HG03095 (cell line): ENCODE data around the gene SLC2A1.

Experiments
- ATAC-seq: cut with Tn5 transposase; IDR thresholded peaks from one replicate; pipeline ENCODE4 v1.9.1; 2021; ENCODE audit warnings: moderate library complexity; ENCODE audit not compliant: unreplicated experiment

SLC2A1 gene

DNA sequence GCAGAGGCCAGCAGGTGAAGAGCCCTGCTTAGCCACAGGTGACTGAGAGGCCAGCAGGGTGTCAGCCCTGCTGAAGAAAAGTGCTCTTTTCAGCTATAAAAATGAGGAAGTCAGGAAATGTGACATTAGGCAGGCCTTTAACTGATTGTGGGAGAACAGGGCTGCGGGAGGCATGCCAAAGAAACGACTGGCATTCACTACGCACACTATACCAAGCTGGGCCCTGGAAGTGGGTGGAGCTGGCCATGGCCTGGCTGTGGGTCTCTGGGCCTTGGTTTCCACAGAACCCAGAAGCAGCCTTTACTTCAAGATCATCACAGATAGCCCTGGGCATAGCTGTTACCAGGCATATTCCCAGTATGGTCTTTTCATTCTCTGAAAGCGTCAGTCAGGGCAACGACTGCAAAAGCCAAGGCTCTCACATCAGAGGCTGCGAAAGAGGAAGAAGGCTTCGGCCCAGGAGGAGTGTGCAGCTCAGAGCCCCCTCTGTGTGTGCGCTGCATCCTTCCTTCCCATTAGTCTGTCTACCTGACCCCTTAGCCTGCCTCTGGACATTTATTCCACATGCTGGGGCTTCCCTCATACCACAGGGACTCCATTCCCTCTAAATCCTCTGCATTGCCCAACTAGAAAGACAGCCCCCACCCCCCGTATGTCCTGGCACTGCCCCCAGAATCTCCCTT is 14.3 kb downstream of the SLC2A1 start:
- no peak for ATAC-seq

DNA sequence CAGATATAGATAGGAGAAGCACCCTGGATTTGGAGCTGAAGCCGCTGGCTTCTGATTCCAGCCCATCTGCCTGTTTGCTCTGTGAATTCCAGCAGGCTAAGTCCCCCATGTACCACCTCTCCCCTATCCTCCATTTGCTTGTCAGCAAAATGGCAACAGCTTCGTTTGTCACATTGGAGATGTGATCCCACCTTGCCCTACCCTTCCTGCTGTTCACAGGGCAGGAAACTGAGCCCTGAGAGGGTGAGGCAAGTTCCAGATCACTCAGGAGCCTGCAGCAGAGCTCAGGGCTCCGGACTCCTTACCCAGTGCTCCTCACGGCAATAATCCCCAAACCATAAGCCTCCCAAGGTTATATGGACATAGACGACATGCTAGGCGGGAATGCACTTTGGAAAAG is 14.9 kb downstream of the SLC2A1 start:
- ATAC-seq = no peak

DNA sequence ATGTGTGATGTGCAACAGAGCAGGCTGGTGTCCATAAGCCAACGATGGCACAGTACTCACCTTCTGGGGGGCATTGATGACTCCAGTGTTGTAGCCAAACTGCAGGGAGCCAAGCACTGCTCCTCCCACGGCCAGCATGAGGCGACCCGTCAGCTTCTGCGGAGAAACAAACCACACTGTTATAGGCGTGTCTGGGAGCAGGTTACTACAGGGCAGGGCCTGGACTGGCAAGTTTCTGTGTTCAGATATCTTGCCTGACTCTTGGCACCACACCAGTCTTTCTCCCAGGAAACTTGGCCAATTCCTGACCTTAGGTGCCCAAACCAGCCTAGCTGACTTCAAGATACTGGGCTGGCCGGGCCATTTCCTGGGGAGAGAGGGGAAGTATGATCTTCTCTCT is 15.5 kb downstream of the SLC2A1 start:
- ATAC-seq = no peak

DNA sequence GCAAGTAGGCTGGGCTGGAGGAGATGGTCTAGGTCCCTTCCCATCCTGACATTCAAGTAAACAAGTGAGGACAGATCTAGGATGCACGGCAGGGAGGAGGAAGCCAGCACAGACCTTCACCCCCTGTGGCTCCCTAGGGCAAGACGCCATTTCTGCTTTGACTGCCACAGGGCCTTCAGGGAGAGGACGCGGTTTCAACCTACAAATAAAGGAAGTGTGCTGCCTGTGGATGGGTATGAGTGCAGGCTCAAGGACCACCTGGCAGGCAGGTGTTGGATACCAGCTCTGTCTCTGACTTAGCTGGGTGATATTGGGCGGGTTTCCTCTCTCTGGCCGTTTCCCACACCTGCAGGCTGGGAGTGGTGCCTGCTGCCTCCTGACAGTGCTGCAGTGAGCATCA is 16.2 kb downstream of the SLC2A1 start:
- ATAC-seq = no peak

DNA sequence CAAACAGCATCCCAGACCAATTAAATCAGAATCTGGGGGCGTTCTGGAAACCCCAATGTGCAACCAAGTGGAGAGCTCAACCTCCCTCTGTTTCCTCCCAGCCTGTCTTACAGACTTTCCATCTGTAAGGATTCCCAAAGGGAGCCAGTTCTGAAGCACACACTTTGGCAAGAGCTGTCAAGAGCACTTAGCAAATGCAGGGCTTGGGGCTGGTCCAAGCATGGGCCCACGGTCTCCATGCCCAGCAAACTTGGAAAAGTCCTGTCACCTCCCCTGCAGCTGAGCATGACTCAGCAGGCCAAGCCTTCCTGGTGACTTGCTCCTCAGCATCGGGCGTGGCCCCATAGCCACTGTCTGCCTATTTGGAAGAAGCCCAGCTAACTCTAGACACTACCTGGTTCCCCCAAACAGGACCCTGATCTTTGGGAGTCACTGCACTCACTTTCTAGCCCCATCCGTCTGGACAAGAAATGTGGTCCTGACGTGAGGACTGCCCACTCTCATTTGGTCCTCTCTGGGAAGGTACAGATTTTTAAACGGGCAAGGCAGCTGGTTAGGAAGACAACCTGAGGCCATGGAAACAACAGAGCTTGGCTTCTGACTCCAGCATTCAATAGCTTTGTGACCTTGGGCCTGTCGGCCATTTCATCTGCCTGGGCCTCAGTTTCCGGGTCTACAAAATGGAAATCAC is 16.9 kb downstream of the SLC2A1 start:
- ATAC-seq = no peak

DNA sequence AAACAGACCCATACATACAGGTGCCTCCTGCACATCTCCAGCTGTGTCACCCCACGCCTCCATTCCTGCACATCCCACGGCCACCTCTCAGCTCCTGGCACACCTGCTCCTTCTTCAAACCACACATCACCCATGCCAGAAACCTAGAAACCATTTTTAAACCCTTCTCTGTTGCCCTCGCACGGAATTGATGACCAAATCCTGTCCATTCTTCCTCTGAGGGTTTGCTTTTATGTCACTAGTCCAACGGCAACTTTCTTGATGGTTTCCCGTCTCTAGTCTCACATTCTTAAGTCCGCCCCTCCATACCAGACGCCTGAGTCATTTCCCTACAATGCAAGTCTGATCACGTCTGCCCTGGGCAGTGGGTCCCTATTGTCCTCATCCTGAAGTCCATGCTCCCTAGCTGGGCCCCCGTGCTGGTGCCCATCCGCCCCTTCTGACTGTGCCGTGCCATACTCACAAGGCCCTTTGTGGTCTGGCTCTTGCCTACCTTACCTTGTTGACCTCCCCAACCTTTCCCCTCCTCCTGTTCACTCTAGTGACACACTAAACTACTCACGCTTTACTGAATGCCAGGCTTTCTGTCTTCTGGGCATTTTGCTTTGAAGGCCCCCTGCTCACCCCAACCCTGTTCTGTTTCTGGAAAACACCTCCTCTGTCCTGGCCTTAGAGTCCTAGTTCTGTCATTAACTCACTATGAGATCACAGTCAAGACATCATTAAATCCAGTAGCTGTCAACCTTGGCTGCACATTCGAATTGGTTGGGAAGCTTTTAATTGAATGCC is 17.6 kb downstream of the SLC2A1 start:
- ATAC-seq = no peak

DNA sequence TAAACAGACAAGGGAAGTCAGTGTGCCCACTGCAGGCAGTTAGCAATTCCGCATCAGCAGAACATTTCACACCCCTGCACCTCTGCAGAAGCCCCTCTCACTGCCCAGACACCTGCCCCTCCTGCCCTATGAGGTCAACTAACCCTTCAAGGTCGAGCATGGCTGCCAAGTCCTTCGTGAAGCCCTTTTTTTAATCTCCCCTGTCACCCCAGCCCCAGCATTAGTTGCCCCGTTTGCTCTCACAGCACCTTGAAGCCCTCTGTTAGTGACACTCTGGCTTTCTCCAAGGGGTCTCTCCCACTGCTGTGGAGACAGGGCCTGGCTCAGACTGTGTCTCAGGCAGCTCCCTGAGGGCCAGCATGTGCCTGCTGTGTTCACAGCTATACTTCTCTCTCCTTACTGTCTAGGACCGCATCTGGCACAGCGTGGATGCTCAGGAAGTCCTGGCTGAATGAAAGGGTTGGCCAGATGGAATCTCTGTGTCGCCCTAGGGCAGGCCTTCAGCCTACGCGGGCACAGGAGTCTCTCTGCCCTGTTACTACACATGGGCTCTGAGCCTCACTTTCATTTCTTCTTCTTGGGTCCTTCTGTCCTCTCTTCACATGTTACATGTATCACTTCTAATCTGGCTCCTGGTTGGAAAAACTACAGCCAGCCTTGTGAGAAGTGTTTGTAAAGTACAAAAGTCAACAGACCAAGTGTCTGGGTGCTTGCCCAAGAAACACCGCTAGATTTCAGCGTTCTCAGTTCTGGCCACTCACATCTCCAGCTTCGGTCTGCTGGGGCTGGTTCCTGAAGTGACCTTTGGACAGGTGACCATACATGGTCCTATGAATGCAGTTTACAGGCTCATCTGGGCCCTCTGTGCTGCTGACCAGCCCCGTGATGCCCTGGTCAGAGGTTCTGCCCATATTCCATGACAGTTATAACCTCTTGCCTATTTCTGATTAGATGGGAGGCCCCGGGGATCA is 19.7 kb downstream of the SLC2A1 start:
- no peak for ATAC-seq

DNA sequence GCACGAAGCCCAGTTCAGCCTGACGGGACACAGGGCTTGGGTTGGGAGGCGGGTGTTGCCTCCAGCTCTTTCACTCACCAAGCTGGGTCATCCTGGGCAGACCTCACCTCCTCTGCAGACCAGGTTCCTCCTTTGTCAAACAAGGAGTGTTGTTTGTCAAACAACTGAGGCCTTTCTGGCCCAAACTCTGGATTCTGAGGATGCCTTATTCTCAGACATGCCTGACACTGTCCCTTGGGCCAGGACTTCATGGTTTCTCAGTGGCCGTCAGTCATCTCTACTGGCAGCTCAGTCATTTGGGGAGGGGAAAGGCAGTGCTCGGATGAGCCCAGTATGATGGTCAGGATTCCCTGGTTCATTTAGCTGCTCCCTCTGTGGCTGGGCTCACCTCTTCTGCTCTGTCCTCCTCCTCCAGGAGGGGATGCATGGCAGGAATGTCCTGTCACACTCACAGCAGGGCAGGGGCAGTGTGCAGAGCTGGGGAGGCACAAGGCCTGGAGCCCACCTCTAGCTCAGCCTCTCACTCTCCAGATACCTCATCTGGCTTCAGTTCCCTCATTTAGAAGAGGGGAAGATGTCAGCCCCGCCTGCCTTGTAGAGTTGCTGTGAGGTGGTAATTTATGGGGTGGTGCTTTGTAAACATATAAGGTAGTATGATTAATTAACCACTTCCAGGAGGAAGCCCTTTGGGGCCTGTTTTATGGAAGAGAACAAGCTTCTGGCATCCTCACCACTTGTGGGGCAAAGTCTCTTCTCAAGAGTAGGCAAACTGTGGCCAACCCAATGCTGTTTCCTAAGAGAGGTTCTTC is 20.6 kb downstream of the SLC2A1 start:
- no peak for ATAC-seq

DNA sequence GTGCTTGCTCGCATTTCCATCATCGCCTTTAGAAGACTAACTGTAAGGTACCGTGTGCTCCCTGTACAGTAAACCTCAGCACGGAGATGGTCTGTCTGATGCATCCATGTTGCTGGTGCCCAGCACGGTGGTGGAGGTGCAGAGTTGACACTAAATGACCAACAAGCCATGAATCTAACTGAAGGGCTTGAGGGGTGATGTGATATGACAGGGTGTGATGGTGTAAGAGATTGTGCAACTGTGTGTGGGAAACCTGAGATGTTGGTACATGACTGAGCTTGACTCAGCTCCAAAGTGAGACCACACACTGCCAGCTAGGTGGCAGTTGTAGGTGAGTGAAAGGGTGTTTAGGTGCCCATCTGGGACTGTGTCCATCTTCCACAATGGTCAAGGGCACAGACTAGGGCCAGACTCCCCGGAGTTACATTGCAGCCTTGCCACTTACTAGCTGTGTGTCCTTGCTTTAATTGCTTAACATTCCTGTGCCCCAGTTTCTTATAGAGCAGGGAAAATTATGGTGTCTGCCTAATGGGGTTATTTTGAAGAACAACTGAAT is 21.4 kb downstream of the SLC2A1 start:
- no peak for ATAC-seq

DNA sequence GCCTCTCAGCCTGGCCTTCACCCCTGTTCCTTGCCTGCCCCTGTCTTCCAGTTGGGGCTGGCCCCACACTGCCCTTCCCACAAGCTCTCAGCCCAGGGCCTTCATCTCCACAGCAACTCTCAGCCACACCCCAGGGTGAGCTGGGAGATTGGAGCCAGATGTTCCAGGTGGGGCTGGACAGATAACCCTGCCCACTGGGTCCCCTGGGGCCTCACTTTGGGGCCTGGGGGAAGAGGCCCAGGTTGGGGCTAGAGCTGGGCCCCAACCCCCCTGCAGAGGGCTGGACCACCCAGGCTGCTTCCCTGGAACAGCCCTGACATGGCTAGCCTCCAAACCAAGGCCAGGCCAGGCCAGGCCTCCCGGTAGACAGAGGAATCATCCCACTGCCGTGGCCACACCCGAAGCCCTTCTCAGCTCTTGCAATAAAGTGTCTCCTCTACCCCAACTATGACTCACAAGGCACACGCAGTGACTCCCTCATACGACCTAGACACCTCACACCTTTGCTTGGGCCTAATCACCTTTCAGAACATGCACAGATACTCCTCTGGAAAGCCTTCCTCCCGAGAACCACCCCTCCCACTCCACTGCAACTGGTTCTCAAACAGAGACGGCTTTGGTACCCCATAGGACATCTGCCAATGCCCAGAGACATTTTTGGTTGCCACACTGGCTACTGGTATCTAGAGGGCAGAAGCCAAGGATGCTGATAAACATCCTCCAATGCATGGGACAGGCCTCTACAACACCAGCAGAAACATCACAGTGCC is 22.2 kb downstream of the SLC2A1 start:
- ATAC-seq = no peak

DNA sequence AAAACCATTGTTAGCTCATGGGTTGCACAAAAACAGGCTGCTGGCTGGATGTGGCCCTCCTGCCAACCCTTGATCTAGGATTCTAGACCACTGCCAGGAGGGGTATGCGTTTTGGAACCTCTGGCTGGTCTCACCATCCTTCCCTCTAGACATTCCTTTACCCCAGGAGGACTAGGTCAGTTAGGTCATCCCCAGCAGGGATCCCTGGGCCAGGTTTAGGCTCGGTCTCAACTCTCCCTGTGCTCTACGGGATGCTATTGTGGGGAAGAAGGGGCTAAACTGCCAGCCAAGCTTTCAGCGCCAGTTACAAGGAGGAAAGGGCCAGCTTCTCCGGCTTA is 22.7 kb downstream of the SLC2A1 start:
- no peak for ATAC-seq

DNA sequence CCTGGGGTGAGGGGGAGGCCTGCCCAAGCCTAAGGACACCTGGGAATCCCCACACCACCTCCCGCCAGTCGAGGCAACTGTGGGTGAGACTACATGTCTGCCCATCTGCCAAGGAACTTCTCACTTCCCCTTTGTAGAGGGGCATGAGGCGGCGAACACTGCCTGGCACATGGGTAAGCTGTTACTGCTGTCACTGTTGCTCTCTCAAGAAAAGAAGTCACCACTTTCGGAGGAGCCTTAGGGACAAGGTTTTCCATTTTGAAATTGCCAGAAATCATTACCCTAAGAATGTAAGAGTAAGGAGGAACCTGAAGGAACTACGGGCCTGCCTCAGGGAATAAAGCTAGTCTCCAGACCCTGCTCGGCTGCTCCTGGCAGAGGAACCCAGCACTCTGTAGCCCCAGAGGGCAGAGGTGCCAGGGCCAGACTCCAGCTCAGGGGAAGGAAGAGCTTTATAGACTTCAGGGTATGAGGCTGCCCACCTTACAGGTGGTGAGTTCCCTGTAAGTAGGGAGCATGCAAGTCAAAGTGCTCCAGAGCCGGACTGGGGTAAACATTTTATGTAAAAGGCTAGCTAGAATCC is 23.3 kb downstream of the SLC2A1 start:
- ATAC-seq = no peak

DNA sequence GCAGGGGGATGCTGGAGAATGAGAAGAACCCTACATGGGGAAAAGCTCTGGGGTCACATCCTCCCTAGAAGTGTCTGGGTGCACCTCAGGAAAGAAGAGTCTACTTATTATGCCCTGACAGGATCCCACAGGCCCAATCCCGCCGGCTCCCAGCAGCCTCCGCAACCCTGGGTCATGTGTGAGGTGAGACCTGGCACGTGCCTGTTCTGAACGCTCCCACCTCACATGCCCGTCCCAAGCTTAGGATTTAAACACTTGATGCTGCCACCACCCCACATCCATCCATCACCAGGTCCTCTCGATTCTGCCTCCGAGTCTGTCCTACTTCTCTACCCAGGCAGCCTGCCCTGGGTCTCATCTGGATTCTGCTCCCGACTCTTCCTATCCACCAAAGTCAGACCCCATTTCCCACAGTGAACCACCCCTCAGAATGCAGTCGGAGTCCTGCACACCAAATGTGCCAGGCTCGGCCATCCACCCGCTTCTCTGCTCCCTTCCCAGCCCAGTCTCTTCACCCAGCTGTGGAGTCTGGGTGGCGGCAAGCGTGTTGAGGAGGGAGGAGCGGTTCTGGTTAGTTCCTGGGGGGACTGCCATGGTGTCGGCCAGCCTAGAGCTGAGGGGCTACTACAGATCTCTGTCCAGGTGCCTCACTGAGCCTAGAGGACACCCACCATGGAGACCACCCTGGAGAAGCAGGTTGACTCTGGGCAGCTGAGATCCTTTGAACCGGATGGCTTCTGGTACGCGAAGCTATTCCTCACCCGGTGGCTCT is 23.9 kb downstream of the SLC2A1 start:
- no peak for ATAC-seq

DNA sequence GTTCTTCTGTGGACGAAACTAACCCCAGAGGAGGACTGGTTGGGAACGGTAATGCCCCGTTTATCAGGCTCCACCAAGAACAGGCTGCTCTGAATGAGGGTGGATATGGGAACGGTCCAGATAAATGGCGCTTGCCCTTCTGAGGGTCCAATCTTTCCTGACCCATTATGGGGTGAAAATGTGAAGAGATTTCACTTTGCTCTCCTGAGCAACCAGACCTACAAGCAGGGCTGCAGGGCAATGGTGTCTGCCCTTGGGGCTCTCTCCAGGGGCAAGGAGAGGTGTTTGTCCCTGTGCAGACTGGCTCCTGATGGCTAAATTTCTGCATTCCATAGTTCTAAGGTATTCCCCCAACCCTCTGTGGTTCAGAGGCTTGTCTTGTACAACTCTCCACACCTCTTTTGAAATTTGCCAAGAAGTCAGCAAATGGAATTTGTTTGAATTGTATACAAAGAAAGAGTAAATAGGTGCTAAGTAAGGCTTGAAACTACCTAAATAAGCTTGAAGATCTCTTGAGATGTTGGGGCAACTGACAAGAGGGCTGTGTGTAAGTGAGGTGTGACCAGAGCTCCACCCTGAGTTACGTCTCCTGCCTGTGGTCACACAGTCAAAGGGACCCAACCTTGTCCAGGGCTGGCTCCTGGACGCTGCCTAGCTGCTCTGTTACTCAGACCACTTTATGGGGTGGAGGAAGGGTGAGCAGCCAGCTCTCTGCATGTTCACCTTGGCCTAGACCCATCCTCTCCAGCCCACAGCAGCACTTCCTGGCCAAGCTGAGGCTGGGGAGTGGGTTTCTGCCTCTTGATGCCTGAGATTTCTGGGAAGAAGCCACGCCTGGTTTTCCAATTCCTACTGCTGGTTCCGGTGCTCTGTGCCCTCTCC is 24.8 kb downstream of the SLC2A1 start:
- no peak for ATAC-seq

DNA sequence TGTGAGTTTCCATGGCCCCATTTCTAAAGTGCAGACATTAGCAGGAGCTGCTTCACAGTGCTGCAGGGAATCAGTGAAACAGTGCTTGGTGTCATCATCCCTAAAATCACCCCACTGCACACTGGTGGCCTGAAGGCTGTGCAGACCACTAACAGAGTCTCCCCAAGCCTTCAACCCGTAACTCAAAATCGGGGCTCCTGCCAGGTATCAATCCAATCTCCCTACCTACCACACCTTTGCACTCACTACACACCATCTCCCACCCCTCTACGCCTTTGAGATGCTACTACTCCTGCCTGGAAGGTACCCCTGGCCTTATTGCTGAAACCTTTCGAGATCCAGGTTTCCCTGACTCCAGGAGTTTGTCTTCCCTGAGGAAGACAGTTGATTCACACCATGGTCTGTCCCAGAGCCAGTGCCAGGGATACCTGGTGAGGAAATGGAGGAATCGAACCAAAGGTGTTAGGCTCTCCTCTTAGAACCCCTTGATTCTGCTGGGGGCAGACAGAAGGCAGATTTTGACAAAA is 25.5 kb downstream of the SLC2A1 start:
- no peak for ATAC-seq

DNA sequence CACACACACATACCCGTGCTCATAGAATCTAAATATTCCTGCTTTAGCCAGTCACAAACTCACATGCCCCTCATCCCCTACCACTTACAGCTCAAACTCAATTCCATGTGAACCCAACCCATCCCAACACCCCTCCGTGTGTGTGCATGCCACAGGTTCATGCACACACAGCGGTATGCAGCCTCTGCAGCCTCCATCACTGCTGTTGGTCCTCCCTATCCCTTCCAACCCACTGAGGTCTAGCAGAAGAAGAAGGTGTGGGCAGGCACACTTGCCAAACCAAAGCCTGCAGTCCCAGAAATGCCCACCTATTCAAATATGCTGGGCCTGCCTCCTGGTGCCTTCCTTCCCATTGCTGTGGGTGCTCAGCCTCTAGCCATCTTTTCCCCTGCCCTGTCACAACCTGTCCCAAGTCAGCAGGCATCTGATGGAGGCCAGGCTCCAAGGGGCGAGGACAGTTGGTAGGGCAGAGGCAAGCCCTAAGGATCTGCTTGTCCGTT is 26.2 kb downstream of the SLC2A1 start:
- ATAC-seq = no peak
